ENCODE measurements around the gene DACT3.

DNA sequence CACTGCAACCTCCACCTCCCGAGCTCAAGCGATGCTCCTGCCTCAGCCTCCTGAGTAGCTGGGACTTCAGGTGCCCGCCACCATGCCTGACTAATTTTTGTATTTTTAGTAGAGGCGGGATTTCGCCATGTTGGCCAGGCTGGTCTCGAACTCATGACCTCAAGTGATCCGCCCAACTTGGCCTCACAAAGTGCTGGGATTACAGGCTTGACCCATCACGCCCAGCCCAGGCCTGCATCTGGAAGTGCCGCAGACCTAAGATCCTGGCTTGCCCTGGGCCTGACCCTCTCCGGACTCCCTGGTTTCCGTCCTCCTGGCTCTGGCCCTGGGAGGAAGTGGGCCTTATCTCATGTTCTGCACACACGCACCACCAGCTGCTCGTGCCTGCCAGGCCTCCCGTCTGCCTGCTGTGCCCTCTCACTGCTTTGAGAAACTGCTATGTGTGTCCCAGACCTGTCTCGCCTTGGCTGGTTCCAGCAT, 31.4 kb downstream of the DACT3 start:
- TF ChIP-seq, protein P1, sequence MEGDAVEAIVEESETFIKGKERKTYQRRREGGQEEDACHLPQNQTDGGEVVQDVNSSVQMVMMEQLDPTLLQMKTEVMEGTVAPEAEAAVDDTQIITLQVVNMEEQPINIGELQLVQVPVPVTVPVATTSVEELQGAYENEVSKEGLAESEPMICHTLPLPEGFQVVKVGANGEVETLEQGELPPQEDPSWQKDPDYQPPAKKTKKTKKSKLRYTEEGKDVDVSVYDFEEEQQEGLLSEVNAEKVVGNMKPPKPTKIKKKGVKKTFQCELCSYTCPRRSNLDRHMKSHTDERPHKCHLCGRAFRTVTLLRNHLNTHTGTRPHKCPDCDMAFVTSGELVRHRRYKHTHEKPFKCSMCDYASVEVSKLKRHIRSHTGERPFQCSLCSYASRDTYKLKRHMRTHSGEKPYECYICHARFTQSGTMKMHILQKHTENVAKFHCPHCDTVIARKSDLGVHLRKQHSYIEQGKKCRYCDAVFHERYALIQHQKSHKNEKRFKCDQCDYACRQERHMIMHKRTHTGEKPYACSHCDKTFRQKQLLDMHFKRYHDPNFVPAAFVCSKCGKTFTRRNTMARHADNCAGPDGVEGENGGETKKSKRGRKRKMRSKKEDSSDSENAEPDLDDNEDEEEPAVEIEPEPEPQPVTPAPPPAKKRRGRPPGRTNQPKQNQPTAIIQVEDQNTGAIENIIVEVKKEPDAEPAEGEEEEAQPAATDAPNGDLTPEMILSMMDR (conservative IDR thresholded peaks at IDR 0.05 in 1 of 2, IDR thresholded peaks at IDR 0.05 in 1 of 2; ENCODE audit: low read depth in 1 of 2, low read length in 2 of 2), result no peak
- no peak for TF ChIP-seq EZH2 (IDR thresholded peaks at IDR 0.05; ENCODE audit: low read length, missing control alignments)
